GM03348 (cell line): Measurements from ENCODE around the gene WASF1.
A peak's percentile ranks its signal among the peaks of the same experiment; 100 is the strongest.

ENCODE experiments used
- DNase-seq: peaks from one replicate; pipeline ENCODE4 v3.0.0; 2012; ENCODE audit warnings: low spot score

WASF1 gene

GRCh38 chr6:110179406-110180227 is at the start of gene WASF1:
WASF1 (minus strand) TSS chr6:110179670; CDS start chr6:110127601, 52,069 bp downstream.
- peak; percentile 96 for DNase-seq

DNA sequence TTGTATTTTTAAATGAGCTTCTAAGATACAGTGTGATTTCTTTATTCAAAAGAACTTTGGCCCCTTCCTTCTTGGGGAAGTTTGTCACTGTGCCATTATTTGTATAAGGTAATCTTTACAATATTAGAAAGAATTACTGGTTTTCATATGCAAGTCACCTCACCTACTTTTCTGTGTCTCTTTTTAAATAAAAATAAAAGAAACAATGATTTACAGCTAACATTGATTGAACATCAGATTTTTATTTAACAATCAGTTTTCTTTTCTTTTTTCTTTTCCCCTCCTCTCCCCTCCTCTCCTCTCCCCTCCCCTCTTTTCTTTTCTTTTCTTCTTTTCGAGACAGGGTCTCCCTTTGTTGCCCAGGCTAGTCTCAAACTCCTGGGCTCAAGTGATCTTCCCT is 46.8 kb upstream of the WASF1 start:
- DNase-seq, result no peak

DNA sequence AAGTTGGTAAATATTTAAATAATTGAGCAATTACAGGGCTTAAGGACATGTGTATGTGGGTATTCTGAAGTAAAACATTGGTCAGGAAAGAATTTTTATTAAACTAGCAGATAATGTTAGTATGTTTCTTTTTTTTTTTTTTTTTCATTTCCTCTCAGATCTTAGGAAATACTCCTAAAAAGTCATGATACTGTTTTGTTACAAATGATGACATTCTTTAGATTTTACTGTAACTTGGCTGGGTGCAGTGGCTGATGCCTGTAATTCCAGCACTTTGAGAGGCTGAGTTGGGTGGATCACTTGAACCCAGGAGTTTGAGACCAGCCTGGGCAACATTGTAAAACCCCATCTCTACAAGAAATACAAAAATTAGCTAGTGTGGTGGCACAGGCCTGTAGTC is 42.3 kb upstream of the WASF1 start:
- DNase-seq, result peak; percentile 42

- DNase-seq, result peak; percentile 22
Measured at GRCh38 chr6:110217266-110217665, 37.8 kb upstream of the WASF1 start.

- no peak for DNase-seq
Measured at GRCh38 chr6:110216140-110216539, 36.7 kb upstream of the WASF1 start.

DNA sequence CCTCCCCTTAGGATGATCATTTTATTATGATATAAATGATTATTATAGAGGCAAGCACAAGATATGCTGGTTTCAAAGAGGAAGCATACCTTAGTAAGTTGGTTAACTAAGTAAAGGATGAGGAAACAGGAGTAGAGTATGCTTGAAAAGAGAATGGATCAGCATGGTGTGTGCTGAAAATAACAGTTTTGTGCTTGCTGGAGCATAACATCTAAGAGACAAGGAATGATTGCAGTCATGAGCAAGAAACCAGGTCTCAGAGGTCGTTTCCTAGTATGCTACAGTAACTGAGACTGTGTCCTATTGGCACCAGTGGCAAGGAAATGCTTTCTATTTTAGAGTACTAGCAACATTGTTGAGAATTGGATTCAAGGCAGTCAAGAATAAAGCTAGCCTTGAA is 34.9 kb upstream of the WASF1 start:
- no peak for DNase-seq

DNA sequence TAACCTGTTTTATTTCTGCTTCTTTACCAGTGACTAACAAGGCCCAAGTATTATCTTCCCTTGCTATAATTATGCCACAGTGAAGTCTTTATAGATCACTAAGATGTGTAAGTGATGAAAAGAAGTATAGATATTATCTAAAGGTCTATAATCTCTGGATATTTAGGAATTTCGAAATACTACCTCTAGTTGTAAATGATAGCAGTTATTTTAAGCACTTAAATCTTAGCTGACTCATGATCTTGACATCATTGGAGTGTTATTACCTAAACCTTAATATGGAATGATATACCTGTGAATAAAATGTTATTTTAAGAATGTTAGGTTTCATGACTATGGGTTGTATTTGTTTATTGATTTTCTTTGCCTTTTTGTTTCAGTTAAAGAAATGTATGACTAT is 32.3 kb upstream of the WASF1 start:
- no peak for DNase-seq

- DNase-seq, result no peak
Measured at GRCh38 chr6:110207652-110208051, 28.2 kb upstream of the WASF1 start.

GRCh38 chr6:110201151-110201884 is 21.8 kb upstream of the WASF1 start:
- no peak for DNase-seq

DNA sequence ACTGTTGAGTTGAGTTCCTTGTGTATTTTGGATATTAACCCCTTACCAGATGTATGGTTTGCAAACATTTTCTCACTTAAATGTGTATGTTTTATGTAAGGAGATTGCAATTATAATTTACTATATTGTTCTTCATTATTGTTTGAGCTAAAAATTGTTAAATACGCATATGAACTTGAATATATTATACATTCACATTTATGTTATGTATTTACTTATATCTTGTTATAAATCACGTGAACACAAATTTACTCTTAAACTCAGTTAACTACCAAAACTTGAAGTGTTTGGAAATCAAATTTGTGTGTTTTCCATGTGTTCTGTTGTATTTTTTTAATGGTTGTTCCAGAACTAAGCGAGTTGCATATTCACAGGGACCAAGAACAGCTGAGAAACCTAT is 19.1 kb upstream of the WASF1 start:
- DNase-seq, result no peak

DNA sequence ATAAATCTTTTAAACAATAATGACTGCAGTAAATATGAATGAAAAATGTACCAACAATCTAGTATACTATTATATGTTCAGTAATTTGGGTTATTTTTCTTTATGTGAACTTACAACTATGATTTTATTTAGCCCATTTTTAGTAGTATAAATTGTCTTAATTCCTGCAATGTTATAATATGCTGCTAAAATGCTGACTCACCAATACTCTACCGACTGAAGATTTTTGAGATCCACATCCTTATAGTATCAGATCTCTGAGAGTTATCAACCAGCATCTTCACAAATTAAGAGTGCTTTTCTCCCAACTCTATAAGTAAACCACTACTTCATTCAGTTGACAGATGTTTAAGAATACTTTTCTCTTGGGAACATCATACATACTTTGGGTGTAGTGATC is 17.4 kb upstream of the WASF1 start:
- DNase-seq, result no peak

DNA sequence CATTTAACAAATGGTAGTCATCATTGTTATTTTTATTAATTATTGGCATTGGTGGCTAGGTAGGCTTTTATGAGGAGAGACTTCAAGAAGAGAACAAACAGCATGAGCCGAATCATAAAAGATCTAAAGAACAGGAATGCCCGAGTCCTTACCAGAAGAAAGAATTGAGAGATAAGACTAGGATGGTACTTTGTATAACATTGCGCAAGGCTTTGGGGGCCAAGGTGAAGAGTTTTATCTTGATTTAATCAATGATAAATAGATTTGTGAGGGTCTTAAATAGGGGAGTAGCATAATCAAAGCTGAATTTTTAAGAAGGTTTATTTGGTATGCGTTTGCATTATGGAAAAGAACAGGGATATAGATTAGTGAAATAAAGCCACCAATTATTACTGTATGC is 16.2 kb upstream of the WASF1 start:
- no peak for DNase-seq

- DNase-seq, result no peak
Measured at GRCh38 chr6:110191477-110191876, 12.0 kb upstream of the WASF1 start.

DNA sequence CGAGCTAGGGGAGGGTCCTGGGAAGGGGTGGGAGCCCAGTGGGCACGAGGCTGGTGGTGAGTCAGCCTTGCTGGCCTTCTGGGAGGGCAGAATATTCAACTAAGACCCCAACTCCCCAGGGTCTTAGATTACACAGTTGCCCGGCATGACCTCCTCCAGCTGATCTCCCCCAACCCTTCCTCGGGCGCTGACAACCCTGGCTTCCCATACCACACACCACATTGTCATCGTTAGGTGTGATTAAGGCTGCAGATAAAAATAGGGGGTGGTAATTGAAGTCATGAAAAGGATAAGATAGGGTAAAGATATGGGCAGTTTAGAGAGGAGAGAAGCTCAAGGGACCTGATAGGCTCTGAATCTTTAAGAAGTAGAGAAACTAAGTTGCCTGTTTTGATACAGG is 11.3 kb upstream of the WASF1 start:
- DNase-seq, result no peak

GRCh38 chr6:110188791-110189190 is 9.3 kb upstream of the WASF1 start:
- DNase-seq, result no peak

DNA sequence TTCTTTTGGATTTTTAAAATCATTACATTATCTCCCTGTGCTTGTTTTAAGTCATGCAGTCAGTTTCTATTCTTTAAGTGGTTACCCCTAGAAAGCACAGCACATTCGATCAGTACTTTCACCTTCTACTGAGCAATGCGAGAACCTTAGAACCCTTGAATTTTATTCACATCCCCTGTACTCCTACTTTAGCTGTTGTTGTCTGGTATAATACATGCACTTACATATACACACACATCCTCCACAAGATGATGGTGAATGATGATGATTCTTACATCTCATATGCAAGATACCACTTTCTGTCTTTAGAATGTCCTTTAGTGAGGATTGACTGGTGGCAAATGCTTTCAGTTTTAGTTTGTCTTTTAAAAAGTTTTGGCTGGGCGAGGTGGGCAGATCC is 6.4 kb upstream of the WASF1 start:
- no peak for DNase-seq

DNA sequence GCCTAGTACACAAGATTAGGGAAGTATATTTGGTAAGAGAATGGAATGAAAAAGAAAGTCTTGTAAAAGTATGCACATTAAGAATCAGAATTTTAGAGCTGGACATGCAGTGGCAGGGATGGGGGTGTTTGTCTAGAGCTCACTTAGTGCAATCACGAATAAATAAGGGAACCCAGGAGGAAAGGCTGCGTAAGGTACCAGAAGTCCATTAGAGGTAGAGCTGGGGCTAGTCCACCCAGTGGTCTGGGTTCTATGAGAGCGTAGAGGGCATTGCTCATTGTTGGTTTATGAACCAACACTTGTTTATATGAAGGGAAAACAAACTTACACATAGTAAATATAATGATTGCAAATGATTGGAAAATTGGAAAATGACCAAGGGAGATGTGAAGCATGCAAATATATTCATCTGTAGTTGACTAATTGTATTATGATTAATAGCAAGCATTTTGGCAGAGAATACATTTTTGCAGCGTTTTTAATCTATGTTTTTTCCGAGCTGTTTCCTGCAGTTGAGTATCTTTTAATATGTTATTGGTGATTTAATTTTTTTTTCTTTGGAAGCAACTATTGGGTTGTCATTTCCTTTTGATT is 3.9 kb upstream of the WASF1 start:
- DNase-seq, result no peak

DNA sequence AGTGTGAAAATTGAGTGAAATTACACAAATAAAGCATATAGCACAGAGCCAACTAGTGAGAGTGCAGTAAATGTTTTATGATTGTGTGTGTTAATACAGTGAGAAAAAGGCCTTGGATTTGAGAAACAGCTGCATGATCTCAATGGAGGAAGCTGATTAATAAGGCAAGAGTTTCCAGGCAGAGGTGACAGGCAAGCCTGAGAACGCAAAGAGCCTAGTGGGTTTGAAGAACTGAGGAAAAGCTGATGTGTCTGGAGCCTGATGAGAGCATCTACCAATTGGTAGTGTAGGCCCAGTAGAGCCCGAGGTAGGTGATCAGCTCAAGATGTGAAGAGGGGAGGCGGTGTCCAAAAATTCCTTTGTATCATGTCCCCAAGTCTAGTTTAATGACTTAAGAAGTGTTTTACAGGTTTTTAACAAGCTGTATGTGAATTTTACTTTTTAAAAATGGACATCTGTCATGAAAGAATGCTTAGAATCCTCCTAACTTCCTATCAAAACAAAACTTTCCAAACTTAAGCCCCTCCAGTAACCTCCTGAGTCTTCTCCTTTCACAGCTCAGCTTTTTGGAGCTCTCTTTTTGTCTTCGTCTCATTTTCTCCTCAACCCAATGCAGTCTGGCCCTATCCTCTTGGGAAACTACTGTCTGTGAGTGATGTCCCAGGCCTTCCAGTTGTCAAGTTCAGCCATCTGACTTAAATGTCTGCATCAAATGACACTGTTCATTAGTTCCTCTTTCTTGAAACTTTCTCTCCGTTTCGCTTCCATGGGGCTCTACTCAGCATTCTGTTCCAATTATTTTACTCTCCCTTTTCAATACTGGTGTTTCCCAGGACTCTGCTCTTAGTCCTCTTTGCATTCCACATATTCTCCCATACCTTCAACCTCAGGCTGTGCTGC is 1.9 kb upstream of the WASF1 start:
- no peak for DNase-seq

- DNase-seq, result peak; percentile 80
Measured at GRCh38 chr6:110180228-110181008, 948 bp upstream of the WASF1 start, which contains the start of gene CDC40. CDC40 (plus strand) TSS chr6:110180427; CDS start chr6:110180445, 18 bp downstream.

- peak; percentile 54 for DNase-seq
Measured at GRCh38 chr6:110178626-110179405, 654 bp downstream of the WASF1 start.
